GM15510 (cell line): ENCODE results near the gene NUDT22.

Experiments
- POLR2A ChIP-seq: IDR thresholded peaks from 3 replicates; pipeline ENCODE4 v1.6.1; 2011; ENCODE audit warnings: borderline replicate concordance; ENCODE audit not compliant: insufficient read length; ENCODE audit errors: extremely low read depth

The NUDT22 gene

GRCh38 chr11:64251753-64252002 is 25.6 kb downstream of the NUDT22 start:
- no peak for TF ChIP-seq POLR2A

GRCh38 chr11:64252003-64252872 is 26.2 kb downstream of the NUDT22 start:
- peak; percentile 28 for TF ChIP-seq POLR2A

- no peak for TF ChIP-seq POLR2A
These were observed 27.0 kb downstream of the NUDT22 start for GRCh38 chr11:64253043-64253442.

- no peak for TF ChIP-seq POLR2A
These were observed 27.4 kb downstream of the NUDT22 start for GRCh38 chr11:64253481-64253880.

- no peak for TF ChIP-seq POLR2A
These were observed 28.3 kb downstream of the NUDT22 start for GRCh38 chr11:64254326-64254725.

GRCh38 chr11:64255135-64256128 is 29.4 kb downstream of the NUDT22 start:
- TF ChIP-seq POLR2A = no peak

- TF ChIP-seq POLR2A = no peak
These were observed 30.2 kb downstream of the NUDT22 start for GRCh38 chr11:64256300-64256699.

GRCh38 chr11:64258356-64258755 is 32.3 kb downstream of the NUDT22 start:
- TF ChIP-seq POLR2A = no peak

- no peak for TF ChIP-seq POLR2A
These were observed 33.0 kb downstream of the NUDT22 start for GRCh38 chr11:64258946-64259532.

- no peak for TF ChIP-seq POLR2A
These were observed 33.5 kb downstream of the NUDT22 start for GRCh38 chr11:64259533-64260067.

- no peak for TF ChIP-seq POLR2A
These were observed 34.2 kb downstream of the NUDT22 start for GRCh38 chr11:64260147-64260708.

- TF ChIP-seq POLR2A = no peak
These were observed 35.5 kb downstream of the NUDT22 start for GRCh38 chr11:64261556-64262080.

GRCh38 chr11:64262271-64263002 is 36.4 kb downstream of the NUDT22 start:
- TF ChIP-seq POLR2A = no peak
